Measurements from ENCODE around the gene MRTFB. TPM values are rescaled to one million over a fixed set of nuclear protein-coding genes. Genes with fewer than 3 reads are reported as not detected.

MRTFB gene
- total RNA-seq, 2 experiments from 2014 or later: 18.0 to 19.4 TPM

- intact Hi-C loops (cut with DNase I, micrococcal nuclease): loop anchor here in 1 of 2 experiments (2.0 to 10.0 kb wide), 3 partner anchors 17 to 363 kb away; partner anchors contain the start of genes BFAR, ERCC4 and PARN
- no peaks in the 10 kb centered on the region for H3K27me3 ChIP-seq (ENCODE audit: control insufficient read depth in 1 of 2, insufficient read depth in 2 of 2, low read length in 2 of 2)
- ATAC-seq (ENCODE audit: poor library complexity): no peak
- no peaks in the 10 kb centered on the region for H3K36me3 ChIP-seq (ENCODE audit: insufficient read depth, low read length)
- peaks cover 22% of the 10 kb centered on the region for H3K4me1 ChIP-seq (ENCODE audit: insufficient read depth, low read length)
- no peak for DNase-seq
- no peaks in the 10 kb centered on the region for H3K9me3 ChIP-seq (ENCODE audit: control insufficient read depth in 1 of 2, insufficient read depth in 1 of 2, low read length in 2 of 2)
- Mint-ChIP-seq H3K36me3 (ENCODE audit: low read depth) (peaks cover 21% of the 10 kb centered on the region), H3K27ac (no peak overlapping the region), H3K9me3 (peaks cover 2% of the 10 kb centered on the region), H3K4me1 (ENCODE audit: low read depth) (peaks cover 18% of the 10 kb centered on the region), H3K4me3 (peak overlapping the region; percentile 99), H3K27me3 (peaks cover 14% of the 10 kb centered on the region)
- TF ChIP-seq CTCF (IDR thresholded peaks at IDR 0.05): no peak
- CTCF ChIA-PET: no interaction called here
- no peak overlapping the region for H3K4me3 ChIP-seq (ENCODE audit: low read length)
- H3K27ac ChIP-seq (ENCODE audit: low read depth in 1 of 2, low read length in 2 of 2): no peak overlapping the region
- POLR2A ChIA-PET: no interaction called here
Measured at GRCh38 chr16:14283786-14284185, 212.7 kb downstream of the MRTFB start.

- intact Hi-C loops (cut with DNase I, micrococcal nuclease): loop anchor here in 1 of 2 experiments (2.0 to 10.0 kb wide), 3 partner anchors 16 to 364 kb away; partner anchors contain the start of genes BFAR, ERCC4 and PARN
- H3K27ac Mint-ChIP-seq: peak overlapping the region; percentile 90
- CTCF ChIA-PET: interaction anchor here (1.6 to 2.4 kb wide), 2 partner anchors 35 to 365 kb away, joined by 5 to 9 read pairs; partner anchors contain the start of gene ERCC4
Measured at GRCh38 chr16:14284371-14284770, 213.3 kb downstream of the MRTFB start.

GRCh38 chr16:14284930-14285512 lies 213.9 kb downstream of the MRTFB start:
- peak; percentile 50 for ATAC-seq (ENCODE audit: poor library complexity)
- Mint-ChIP-seq H3K27me3 (peaks cover 14% of the 10 kb centered on the region), H3K9me3 (peaks cover 7% of the 10 kb centered on the region), H3K4me3 (peak overlapping the region; percentile 99), H3K27ac (peak overlapping the region; percentile 90), H3K4me1 (ENCODE audit: low read depth) (peaks cover 20% of the 10 kb centered on the region), H3K36me3 (ENCODE audit: low read depth) (peaks cover 21% of the 10 kb centered on the region)
- Histone ChIP-seq H3K4me1 (ENCODE audit: insufficient read depth, low read length) (peaks cover 22% of the 10 kb centered on the region), H3K27me3 (ENCODE audit: control insufficient read depth in 1 of 2, insufficient read depth in 2 of 2, low read length in 2 of 2) (no peaks in the 10 kb centered on the region), H3K9me3 (ENCODE audit: control insufficient read depth in 1 of 2, insufficient read depth in 1 of 2, low read length in 2 of 2) (peaks cover 5 to 10% of the 10 kb centered on the region in 2 experiments), H3K4me3 (ENCODE audit: low read length) (peak overlapping the region; percentile 99), H3K36me3 (ENCODE audit: insufficient read depth, low read length) (no peaks in the 10 kb centered on the region), H3K27ac (ENCODE audit: low read depth in 1 of 2, low read length in 2 of 2) (peak overlapping the region; percentile 52 to 63)
- ChIA-PET POLR2A (interaction anchor here (0.6 to 3.0 kb wide), 12 partner anchors 10 to 365 kb away, joined by 3 to 24 read pairs (median 6); partner anchors contain the start of genes BFAR and ERCC4), CTCF (interaction anchor here (0.8 to 2.4 kb wide), 6 partner anchors 24 to 787 kb away, joined by 3 to 9 read pairs (median 4); partner anchors contain the start of gene ERCC4)
- TF ChIP-seq CTCF (IDR thresholded peaks at IDR 0.05): peak; percentile 14
- peak in 2 of 14 experiments; percentile 30 to 50 for DNase-seq
- intact Hi-C loops (cut with DNase I, micrococcal nuclease): loop anchor here in 1 of 2 experiments (2.0 to 10.0 kb wide), 4 partner anchors 16 to 364 kb away; partner anchors contain the start of genes BFAR, ERCC4, MRTFB and PARN

More at GRCh38 chr16:14284371-14284770, 213.3 kb downstream of the MRTFB start:
- H3K9me3 Mint-ChIP-seq: peaks cover 4% of the 10 kb centered on the region
- H3K4me3 Mint-ChIP-seq: peak overlapping the region; percentile 99
- H3K36me3 Mint-ChIP-seq (ENCODE audit: low read depth): peaks cover 21% of the 10 kb centered on the region
- POLR2A ChIA-PET: no interaction called here
- Histone ChIP-seq H3K36me3 (ENCODE audit: insufficient read depth, low read length) (no peaks in the 10 kb centered on the region), H3K27ac (ENCODE audit: low read depth in 1 of 2, low read length in 2 of 2) (no peak overlapping the region), H3K27me3 (ENCODE audit: control insufficient read depth in 1 of 2, insufficient read depth in 2 of 2, low read length in 2 of 2) (no peaks in the 10 kb centered on the region), H3K4me1 (ENCODE audit: insufficient read depth, low read length) (peaks cover 22% of the 10 kb centered on the region), H3K4me3 (ENCODE audit: low read length) (no peak overlapping the region), H3K9me3 (ENCODE audit: control insufficient read depth in 1 of 2, insufficient read depth in 1 of 2, low read length in 2 of 2) (peaks cover under 1 to 4% of the 10 kb centered on the region in 2 experiments)
- DNase-seq (no peak), ATAC-seq (ENCODE audit: poor library complexity) (no peak)
- TF ChIP-seq CTCF (IDR thresholded peaks at IDR 0.05): no peak
- peaks cover 14% of the 10 kb centered on the region for H3K27me3 Mint-ChIP-seq
- H3K4me1 Mint-ChIP-seq (ENCODE audit: low read depth): peaks cover 18% of the 10 kb centered on the region
